ENCODE results near the gene EIF3CL. TPM values are rescaled to one million over a fixed set of nuclear protein-coding genes. Genes with fewer than 3 reads are reported as not detected.
A peak's percentile ranks its signal among the peaks of the same experiment; 100 is the strongest.
"Not testable (repeated sequence)": the region's sequence is repeated elsewhere in the genome, so short reads cannot be mapped to it uniquely, and the experiment has no call there.

Gene EIF3CL
- total RNA-seq, 2 experiments from 2014 or later, result 42.0 to 51.0 TPM

- CTCF ChIA-PET; DNase-seq; H3K36me3 Mint-ChIP-seq (ENCODE audit: low read depth); H3K4me3 Mint-ChIP-seq; H3K27me3 Mint-ChIP-seq; H3K4me1 Mint-ChIP-seq; POLR2A ChIA-PET; H3K27ac Mint-ChIP-seq; H3K9me3 Mint-ChIP-seq: not testable (repeated sequence)
These were observed 25.8 kb downstream of the EIF3CL start for GRCh38 chr16:28377822-28378221.

- H3K4me1 Mint-ChIP-seq; H3K4me3 Mint-ChIP-seq; H3K36me3 Mint-ChIP-seq (ENCODE audit: low read depth); H3K9me3 Mint-ChIP-seq; H3K27ac Mint-ChIP-seq; POLR2A ChIA-PET; H3K27me3 Mint-ChIP-seq; DNase-seq; CTCF ChIA-PET: not testable (repeated sequence)
These were observed 26.5 kb downstream of the EIF3CL start for GRCh38 chr16:28377108-28377625.

- H3K4me1 Mint-ChIP-seq; H3K27me3 Mint-ChIP-seq; H3K9me3 Mint-ChIP-seq; H3K27ac Mint-ChIP-seq; DNase-seq; CTCF ChIA-PET; H3K36me3 Mint-ChIP-seq (ENCODE audit: low read depth); H3K4me3 Mint-ChIP-seq; POLR2A ChIA-PET: not testable (repeated sequence)
These were observed 28.5 kb downstream of the EIF3CL start for GRCh38 chr16:28375115-28375514.

GRCh38 chr16:28374281-28374680 is 29.4 kb downstream of the EIF3CL start:
- H3K9me3 Mint-ChIP-seq; DNase-seq; POLR2A ChIA-PET; H3K4me1 Mint-ChIP-seq; H3K36me3 Mint-ChIP-seq (ENCODE audit: low read depth); CTCF ChIA-PET; H3K4me3 Mint-ChIP-seq; H3K27ac Mint-ChIP-seq; H3K27me3 Mint-ChIP-seq: not testable (repeated sequence)

GRCh38 chr16:28367926-28368325 is 35.7 kb downstream of the EIF3CL start:
- CTCF ChIA-PET, H3K27me3 Mint-ChIP-seq, DNase-seq: not testable (repeated sequence)

GRCh38 chr16:28364268-28365173 is 39.1 kb downstream of the EIF3CL start:
- H3K36me3 Mint-ChIP-seq (ENCODE audit: low read depth); H3K27ac Mint-ChIP-seq; H3K4me3 Mint-ChIP-seq; H3K9me3 Mint-ChIP-seq; H3K27me3 Mint-ChIP-seq; H3K4me1 Mint-ChIP-seq; CTCF ChIA-PET; POLR2A ChIA-PET: not testable (repeated sequence)
- peak; percentile 35 for DNase-seq

More at GRCh38 chr16:28367926-28368325, 35.7 kb downstream of the EIF3CL start:
- H3K27ac Mint-ChIP-seq; H3K4me1 Mint-ChIP-seq; POLR2A ChIA-PET; H3K9me3 Mint-ChIP-seq; H3K36me3 Mint-ChIP-seq (ENCODE audit: low read depth); H3K4me3 Mint-ChIP-seq: not testable (repeated sequence)

GRCh38 chr16:28363408-28363807 is 40.2 kb downstream of the EIF3CL start, which contains the start of gene NPIPB6:
Gene NPIPB6, minus strand, starts transcription at chr16:28363508. Its CDS starts 686 bp downstream, at chr16:28362822.
- DNase-seq; H3K27me3 Mint-ChIP-seq; H3K9me3 Mint-ChIP-seq; H3K4me1 Mint-ChIP-seq; POLR2A ChIA-PET; H3K36me3 Mint-ChIP-seq (ENCODE audit: low read depth); H3K4me3 Mint-ChIP-seq; H3K27ac Mint-ChIP-seq; CTCF ChIA-PET: not testable (repeated sequence)

- CTCF ChIA-PET; H3K36me3 Mint-ChIP-seq (ENCODE audit: low read depth); POLR2A ChIA-PET; DNase-seq; H3K4me3 Mint-ChIP-seq; H3K27me3 Mint-ChIP-seq; H3K9me3 Mint-ChIP-seq; H3K27ac Mint-ChIP-seq; H3K4me1 Mint-ChIP-seq: not testable (repeated sequence)
These were observed 41.0 kb downstream of the EIF3CL start for GRCh38 chr16:28362600-28362999.

GRCh38 chr16:28338230-28338629 is 65.4 kb downstream of the EIF3CL start:
- H3K27me3 Mint-ChIP-seq; H3K27ac Mint-ChIP-seq; POLR2A ChIA-PET; H3K9me3 Mint-ChIP-seq; H3K36me3 Mint-ChIP-seq (ENCODE audit: low read depth); H3K4me3 Mint-ChIP-seq; DNase-seq; H3K4me1 Mint-ChIP-seq: not testable (repeated sequence)
- CTCF ChIA-PET, result interaction anchor here (0.7 kb wide), 1 partner anchor 40 kb away, joined by 4 read pairs; no protein-coding TSS in a partner anchor

- H3K27ac Mint-ChIP-seq; H3K36me3 Mint-ChIP-seq (ENCODE audit: low read depth); H3K4me3 Mint-ChIP-seq; H3K4me1 Mint-ChIP-seq; DNase-seq; H3K9me3 Mint-ChIP-seq; POLR2A ChIA-PET; H3K27me3 Mint-ChIP-seq; CTCF ChIA-PET: not testable (repeated sequence)
These were observed 66.5 kb downstream of the EIF3CL start for GRCh38 chr16:28336940-28337710.

GRCh38 chr16:28335678-28336077 is 68.0 kb downstream of the EIF3CL start:
- H3K27ac Mint-ChIP-seq; POLR2A ChIA-PET; DNase-seq; H3K4me3 Mint-ChIP-seq; H3K9me3 Mint-ChIP-seq; H3K36me3 Mint-ChIP-seq (ENCODE audit: low read depth); H3K27me3 Mint-ChIP-seq; CTCF ChIA-PET; H3K4me1 Mint-ChIP-seq: not testable (repeated sequence)

- H3K4me1 Mint-ChIP-seq; CTCF ChIA-PET; POLR2A ChIA-PET; H3K4me3 Mint-ChIP-seq; H3K9me3 Mint-ChIP-seq; H3K27me3 Mint-ChIP-seq; DNase-seq; H3K36me3 Mint-ChIP-seq (ENCODE audit: low read depth); H3K27ac Mint-ChIP-seq: not testable (repeated sequence)
These were observed 71.0 kb downstream of the EIF3CL start for GRCh38 chr16:28332632-28333031.

GRCh38 chr16:28330981-28331380 is 72.7 kb downstream of the EIF3CL start:
- H3K4me1 Mint-ChIP-seq; H3K4me3 Mint-ChIP-seq; H3K27ac Mint-ChIP-seq; CTCF ChIA-PET; POLR2A ChIA-PET; DNase-seq; H3K27me3 Mint-ChIP-seq; H3K36me3 Mint-ChIP-seq (ENCODE audit: low read depth); H3K9me3 Mint-ChIP-seq: not testable (repeated sequence)

GRCh38 chr16:28330232-28330631 is 73.4 kb downstream of the EIF3CL start:
- not testable (repeated sequence) for DNase-seq

More at GRCh38 chr16:28330232-28330631, 73.4 kb downstream of the EIF3CL start:
- H3K36me3 Mint-ChIP-seq (ENCODE audit: low read depth); CTCF ChIA-PET; H3K27ac Mint-ChIP-seq; H3K4me3 Mint-ChIP-seq; POLR2A ChIA-PET; H3K27me3 Mint-ChIP-seq; H3K9me3 Mint-ChIP-seq; H3K4me1 Mint-ChIP-seq: not testable (repeated sequence)
